Osteoblast (primary cell): ENCODE results near the gene EXPH5. TPM values are rescaled to one million over a fixed set of nuclear protein-coding genes. Genes with fewer than 3 reads are reported as not detected.

Experiments
- DNase-seq: peaks from one replicate; pipeline ENCODE4 v3.0.0; 2011; ENCODE audit warnings: low spot score, mixed read lengths; ENCODE audit not compliant: insufficient read length; ENCODE audit errors: missing footprints
- H2AFZ ChIP-seq: 2 replicates; pipeline ENCODE4 v1.6.0; 2011; ENCODE audit warnings: mild to moderate bottlenecking, low read length
- H3K27ac ChIP-seq: 2 replicates; pipeline ENCODE4 v1.5.1; 2011; ENCODE audit warnings: mild to moderate bottlenecking, low read depth, low read length, moderate library complexity
- H3K27me3 ChIP-seq: 2 replicates; pipeline ENCODE4 v1.6.0; 2012; ENCODE audit warnings: mild to moderate bottlenecking, control low read depth, inconsistent platforms, low read length, moderate library complexity; ENCODE audit not compliant: insufficient read depth
- H3K36me3 ChIP-seq: 2 replicates; pipeline ENCODE4 v1.5.1; 2011; ENCODE audit warnings: mild to moderate bottlenecking, low read length, control low read depth, moderate library complexity; ENCODE audit not compliant: insufficient read depth
- H3K4me1 ChIP-seq: 2 replicates; pipeline ENCODE4 v1.5.1; 2011; ENCODE audit warnings: mild to moderate bottlenecking, low read length, control low read depth, moderate library complexity; ENCODE audit not compliant: insufficient read depth
- H3K4me2 ChIP-seq: 2 replicates; pipeline ENCODE4 v1.6.0; 2011; ENCODE audit warnings: mild to moderate bottlenecking, low read length; ENCODE audit not compliant: insufficient read depth
- H3K4me3 ChIP-seq: fragments of 200-600 bp; sonication (generic); 3 replicates; pipeline ENCODE4 v1.5.1; 2012; ENCODE audit warnings: mild to moderate bottlenecking, low read length, inconsistent platforms; ENCODE audit not compliant: insufficient read depth
- H3K79me2 ChIP-seq: 2 replicates; pipeline ENCODE4 v1.6.0; 2012; ENCODE audit warnings: mild to moderate bottlenecking, low read length, control low read depth, inconsistent platforms; ENCODE audit not compliant: insufficient read depth
- H3K9me3 ChIP-seq: 2 replicates; pipeline ENCODE4 v1.5.1; 2011; ENCODE audit warnings: low read depth, low read length, control low read depth
- H4K20me1 ChIP-seq: 2 replicates; pipeline ENCODE4 v1.6.0; 2012; ENCODE audit warnings: mild to moderate bottlenecking, low read length, control low read depth; ENCODE audit not compliant: insufficient read depth
- total RNA-seq: library from RNA; depleted of rRNA; stranded (reverse); fragments of >200 nt; gene quantifications from 2 replicates; pipeline ENCODE4 v1.2.3, GENCODE V29; 2012
- TF ChIP-seq, protein P1 (sequence below): IDR thresholded peaks from 2 replicates; pipeline ENCODE4 v1.5.1; 2011; ENCODE audit warnings: mild to moderate bottlenecking, low read depth, low read length, moderate library complexity; ENCODE audit errors: extremely low read depth

EXPH5 gene
- total RNA-seq, 1 donor: under 0.01 TPM

DNA sequence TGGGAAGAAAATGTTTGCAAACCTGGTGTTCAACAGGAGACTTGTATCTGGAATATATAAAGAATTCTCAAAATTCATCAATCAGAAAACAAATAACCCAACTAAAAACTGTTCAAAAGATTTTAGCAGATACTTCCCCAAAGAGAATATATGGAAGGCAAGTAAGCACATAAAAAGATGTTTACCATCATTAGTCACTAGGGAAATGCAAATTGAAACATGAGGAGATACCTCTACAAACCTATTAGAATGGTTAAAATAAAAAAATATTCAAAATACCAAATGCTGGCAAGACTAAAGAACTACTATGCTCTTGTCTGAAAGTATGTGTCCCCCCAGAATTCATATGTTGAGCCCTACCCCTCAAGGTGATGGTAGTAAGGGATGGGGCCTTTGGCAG is 8.6 kb downstream of the EXPH5 start:
- Histone ChIP-seq H3K4me1 (no peaks in the 10 kb centered on the region), H2AFZ (no peak overlapping the region), H3K27ac (no peak overlapping the region), H3K79me2 (no peaks in the 10 kb centered on the region), H3K36me3 (no peaks in the 10 kb centered on the region), H3K9me3 (no peaks in the 10 kb centered on the region), H3K4me2 (no peak overlapping the region), H3K4me3 (no peak overlapping the region), H3K27me3 (peaks cover 13% of the 10 kb centered on the region), H4K20me1 (no peaks in the 10 kb centered on the region)
- TF ChIP-seq, protein P1, sequence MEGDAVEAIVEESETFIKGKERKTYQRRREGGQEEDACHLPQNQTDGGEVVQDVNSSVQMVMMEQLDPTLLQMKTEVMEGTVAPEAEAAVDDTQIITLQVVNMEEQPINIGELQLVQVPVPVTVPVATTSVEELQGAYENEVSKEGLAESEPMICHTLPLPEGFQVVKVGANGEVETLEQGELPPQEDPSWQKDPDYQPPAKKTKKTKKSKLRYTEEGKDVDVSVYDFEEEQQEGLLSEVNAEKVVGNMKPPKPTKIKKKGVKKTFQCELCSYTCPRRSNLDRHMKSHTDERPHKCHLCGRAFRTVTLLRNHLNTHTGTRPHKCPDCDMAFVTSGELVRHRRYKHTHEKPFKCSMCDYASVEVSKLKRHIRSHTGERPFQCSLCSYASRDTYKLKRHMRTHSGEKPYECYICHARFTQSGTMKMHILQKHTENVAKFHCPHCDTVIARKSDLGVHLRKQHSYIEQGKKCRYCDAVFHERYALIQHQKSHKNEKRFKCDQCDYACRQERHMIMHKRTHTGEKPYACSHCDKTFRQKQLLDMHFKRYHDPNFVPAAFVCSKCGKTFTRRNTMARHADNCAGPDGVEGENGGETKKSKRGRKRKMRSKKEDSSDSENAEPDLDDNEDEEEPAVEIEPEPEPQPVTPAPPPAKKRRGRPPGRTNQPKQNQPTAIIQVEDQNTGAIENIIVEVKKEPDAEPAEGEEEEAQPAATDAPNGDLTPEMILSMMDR: no peak
- no peak for DNase-seq

DNA sequence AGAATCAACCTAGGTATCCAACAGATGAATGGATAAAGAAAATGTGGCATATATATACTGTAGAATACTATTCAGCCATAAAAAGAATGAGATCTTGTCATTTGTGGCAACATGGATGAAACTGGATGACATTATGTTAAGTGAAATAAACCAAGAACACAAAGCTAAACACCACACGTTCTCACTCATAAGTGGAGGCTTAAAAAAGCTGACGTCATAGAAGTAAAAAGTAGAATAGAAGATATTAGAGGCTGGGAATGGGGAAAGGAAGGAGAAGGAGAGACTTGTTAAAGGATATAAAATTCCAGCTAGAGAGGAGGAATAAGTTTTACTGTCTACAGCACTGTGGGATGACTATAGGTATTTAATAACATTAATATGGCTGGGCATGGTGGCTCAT is 12.9 kb downstream of the EXPH5 start:
- Histone ChIP-seq H3K4me1 (no peaks in the 10 kb centered on the region), H4K20me1 (no peaks in the 10 kb centered on the region), H3K36me3 (no peaks in the 10 kb centered on the region), H3K27ac (no peak overlapping the region), H3K27me3 (peaks cover 3% of the 10 kb centered on the region), H3K79me2 (no peaks in the 10 kb centered on the region), H3K4me3 (no peak overlapping the region), H2AFZ (no peak overlapping the region), H3K9me3 (no peaks in the 10 kb centered on the region), H3K4me2 (no peak overlapping the region)
- no peak for DNase-seq
- TF ChIP-seq, protein P1: no peak

DNA sequence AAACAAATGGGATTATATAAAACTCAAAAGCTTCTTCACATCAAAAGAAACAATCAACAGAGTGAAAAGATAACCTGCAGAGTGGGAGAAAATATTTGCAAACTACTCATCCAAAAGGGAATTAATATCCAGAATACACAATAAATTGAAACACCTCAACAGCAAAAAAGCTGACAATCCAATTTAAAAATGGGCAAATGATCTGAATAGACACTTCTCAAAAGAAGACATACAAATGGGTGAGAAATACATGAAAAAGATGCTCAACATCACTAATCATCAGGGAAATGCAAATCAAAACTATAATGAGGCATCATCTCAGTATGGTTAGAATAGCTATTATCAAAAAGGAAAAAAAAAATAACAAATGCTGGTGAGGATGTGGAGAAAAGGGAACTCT is 13.5 kb downstream of the EXPH5 start:
- H3K4me3 ChIP-seq: no peak overlapping the region
- no peak for DNase-seq
- H3K27ac ChIP-seq: no peak overlapping the region
- no peaks in the 10 kb centered on the region for H3K79me2 ChIP-seq
- no peak overlapping the region for H2AFZ ChIP-seq
- H3K27me3 ChIP-seq: no peaks in the 10 kb centered on the region
- no peaks in the 10 kb centered on the region for H3K9me3 ChIP-seq
- H4K20me1 ChIP-seq: no peaks in the 10 kb centered on the region
- H3K4me2 ChIP-seq: no peak overlapping the region
- TF ChIP-seq, protein P1: no peak
- no peaks in the 10 kb centered on the region for H3K4me1 ChIP-seq
- no peaks in the 10 kb centered on the region for H3K36me3 ChIP-seq

DNA sequence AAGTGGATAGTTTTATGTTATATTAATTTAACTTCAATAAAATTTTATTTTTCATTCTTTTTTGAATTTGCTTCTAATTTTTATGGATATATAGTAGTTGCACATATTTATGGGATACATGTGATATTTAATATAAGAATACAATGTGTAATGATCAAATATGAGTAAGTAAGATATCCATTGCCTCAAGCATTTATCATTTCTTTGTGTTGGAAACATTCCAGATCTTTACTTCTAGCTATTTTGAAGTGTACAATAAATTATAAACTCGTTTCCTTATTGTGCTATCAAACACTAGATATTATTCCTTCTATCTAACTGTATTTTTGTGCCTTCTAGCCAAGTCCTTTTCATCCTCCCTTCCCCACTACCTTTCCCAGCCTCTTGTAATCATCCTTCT is 17.0 kb downstream of the EXPH5 start:
- Histone ChIP-seq H3K9me3 (no peaks in the 10 kb centered on the region), H3K36me3 (no peaks in the 10 kb centered on the region), H3K4me1 (no peaks in the 10 kb centered on the region), H2AFZ (no peak overlapping the region), H3K27me3 (peaks cover 3% of the 10 kb centered on the region), H3K79me2 (no peaks in the 10 kb centered on the region), H4K20me1 (no peaks in the 10 kb centered on the region), H3K4me2 (no peak overlapping the region), H3K4me3 (no peak overlapping the region), H3K27ac (no peak overlapping the region)
- TF ChIP-seq, protein P1: no peak
- DNase-seq: no peak
